Activated CD8-positive, alpha-beta T cell treated with anti-CD3 and anti-CD28 coated beads, Interleukin-2, amount 10 ng/mL, durations not matched to agents 7 days and 5 days (primary cell): Measurements from ENCODE around the gene UNC80. TPM values are rescaled to one million over a fixed set of nuclear protein-coding genes. Genes with fewer than 3 reads are reported as not detected.

Experiments
- ATAC-seq: fragments of 150-1000 bp; cut with Tn5 transposase; one replicate; pipeline ENCODE4 v1.10.0; 2021; ENCODE audit warnings: moderate library complexity
- CTCF ChIA-PET: fragments of 350-600 bp; sonication (Branson Sonifier 250); formaldehyde crosslinking; loops from one replicate; lab custom pipeline; 2021; ENCODE audit warnings: antibody characterized with exemption; lab: Charles Lee
- POLR2A ChIA-PET: fragments of 350-600 bp; sonication (Branson Sonifier 250); formaldehyde crosslinking; loops from one replicate; lab custom pipeline; 2021; ENCODE audit warnings: antibody characterized with exemption; lab: Charles Lee
- DNase-seq: peaks from one replicate; pipeline ENCODE4 v3.0.0-alpha.2; 2020
- H3K27ac Mint-ChIP-seq: one replicate; pipeline ENCODE4 v1.8.0; 2021; ENCODE audit warnings: mild to moderate bottlenecking, mixed read lengths
- H3K27me3 Mint-ChIP-seq: one replicate; pipeline ENCODE4 v1.8.0; 2021; ENCODE audit warnings: low read depth, mixed read lengths
- H3K36me3 Mint-ChIP-seq: one replicate; pipeline ENCODE4 v1.8.0; 2021; ENCODE audit warnings: low read depth, mixed read lengths
- H3K4me1 Mint-ChIP-seq: one replicate; pipeline ENCODE4 v1.8.0; 2021; ENCODE audit warnings: low read depth, mixed read lengths
- H3K4me3 Mint-ChIP-seq: one replicate; pipeline ENCODE4 v1.8.0; 2021; ENCODE audit warnings: mild to moderate bottlenecking, mixed read lengths
- H3K9me3 Mint-ChIP-seq: one replicate; pipeline ENCODE4 v1.8.0; 2022; ENCODE audit warnings: mixed read lengths; ENCODE audit not compliant: insufficient read depth
- total RNA-seq, 2 experiments: library from RNA; stranded (reverse); gene quantifications; one replicate each; pipeline ENCODE4 v1.2.3, GENCODE V29; 2021

UNC80 gene
- total RNA-seq, 2 experiments from 2014 or later: not detected

DNA sequence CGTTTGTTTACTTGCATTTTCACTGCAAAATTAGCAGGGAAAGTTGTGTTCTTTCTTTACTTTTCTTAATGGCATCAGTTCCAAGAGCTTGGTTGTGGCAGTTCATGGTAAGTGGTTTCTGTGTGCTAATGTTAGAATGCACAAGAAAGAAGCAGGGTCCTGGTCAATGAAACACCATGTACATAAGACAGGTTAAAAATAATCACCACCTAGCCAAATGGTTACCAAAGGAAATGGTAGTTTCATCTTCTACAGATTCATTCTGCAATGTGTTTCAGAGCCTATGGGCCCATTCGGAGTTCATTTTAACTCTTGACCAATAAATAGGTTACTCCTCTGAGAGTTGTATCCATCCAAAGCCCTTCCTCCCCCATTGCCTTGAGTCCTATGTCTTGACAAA is 212.7 kb downstream of the UNC80 start:
- no peak for DNase-seq
- H3K27ac Mint-ChIP-seq: no peak overlapping the region
- no peaks in the 10 kb centered on the region for H3K36me3 Mint-ChIP-seq
- H3K27me3 Mint-ChIP-seq: peaks cover 16% of the 10 kb centered on the region
- ATAC-seq: no peak
- H3K9me3 Mint-ChIP-seq: no peaks in the 10 kb centered on the region
- H3K4me1 Mint-ChIP-seq: no peaks in the 10 kb centered on the region
- CTCF ChIA-PET: interaction anchor here (1.6 kb wide), 1 partner anchor 211 kb away, joined by 7 read pairs; no protein-coding TSS in a partner anchor
- POLR2A ChIA-PET: interaction anchor here (0.6 kb wide), 1 partner anchor 14 kb away, joined by 3 read pairs; no protein-coding TSS in a partner anchor
- no peak overlapping the region for H3K4me3 Mint-ChIP-seq

DNA sequence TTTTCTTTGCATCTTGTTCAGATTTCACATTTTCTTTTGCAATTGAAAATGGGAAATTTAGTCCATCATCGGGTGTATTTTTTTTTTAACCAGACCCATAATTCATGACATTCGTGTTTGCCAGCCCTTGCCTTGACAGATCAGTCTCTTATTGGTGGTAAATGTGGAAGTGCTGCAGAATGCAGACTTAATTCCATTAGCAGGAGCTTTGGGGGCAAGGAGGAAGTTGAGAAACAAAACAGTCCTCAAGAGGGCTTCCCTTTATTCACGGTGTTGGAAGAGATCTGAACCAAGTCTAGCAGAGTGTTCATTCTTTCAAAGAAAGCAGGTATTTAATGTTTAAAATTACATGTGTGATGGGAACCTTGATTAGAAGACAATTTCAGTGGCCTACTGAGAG is 214.2 kb downstream of the UNC80 start:
- no peak for ATAC-seq
- ChIA-PET POLR2A (no interaction called here), CTCF (interaction anchor here (0.9 to 1.6 kb wide), 3 partner anchors 9 to 210 kb away, joined by 3 to 7 read pairs (median 4); no protein-coding TSS in a partner anchor)
- Mint-ChIP-seq H3K27ac (no peak overlapping the region), H3K4me1 (no peaks in the 10 kb centered on the region), H3K4me3 (no peak overlapping the region), H3K27me3 (peaks cover 22% of the 10 kb centered on the region), H3K9me3 (no peaks in the 10 kb centered on the region), H3K36me3 (no peaks in the 10 kb centered on the region)
- no peak for DNase-seq

DNA sequence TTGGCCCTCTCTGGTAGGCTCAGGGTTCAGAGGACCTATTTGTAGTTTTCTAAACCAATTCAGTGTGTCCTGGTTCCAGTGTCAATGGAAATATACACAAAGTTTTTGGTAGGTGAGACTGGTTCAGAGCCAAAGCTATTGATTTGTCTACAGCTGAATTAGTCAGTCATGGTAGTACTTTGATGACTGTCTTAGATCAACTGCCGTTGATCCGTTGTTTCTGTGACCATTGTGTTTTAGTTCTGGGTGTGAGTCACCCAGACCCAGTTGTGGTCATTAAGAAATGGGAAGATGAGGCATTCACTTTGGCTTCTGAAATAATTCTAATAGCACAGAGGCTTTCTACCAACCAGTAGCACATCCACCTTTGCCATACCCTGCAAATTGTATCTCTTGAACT is 214.8 kb downstream of the UNC80 start:
- no peak overlapping the region for H3K4me3 Mint-ChIP-seq
- H3K27me3 Mint-ChIP-seq: peaks cover 22% of the 10 kb centered on the region
- no peaks in the 10 kb centered on the region for H3K36me3 Mint-ChIP-seq
- DNase-seq (no peak), ATAC-seq (no peak)
- POLR2A ChIA-PET: no interaction called here
- no peaks in the 10 kb centered on the region for H3K9me3 Mint-ChIP-seq
- CTCF ChIA-PET: interaction anchor here (0.9 to 1.0 kb wide), 2 partner anchors 9 to 13 kb away, joined by 3 to 4 read pairs; no protein-coding TSS in a partner anchor
- no peaks in the 10 kb centered on the region for H3K4me1 Mint-ChIP-seq
- no peak overlapping the region for H3K27ac Mint-ChIP-seq

DNA sequence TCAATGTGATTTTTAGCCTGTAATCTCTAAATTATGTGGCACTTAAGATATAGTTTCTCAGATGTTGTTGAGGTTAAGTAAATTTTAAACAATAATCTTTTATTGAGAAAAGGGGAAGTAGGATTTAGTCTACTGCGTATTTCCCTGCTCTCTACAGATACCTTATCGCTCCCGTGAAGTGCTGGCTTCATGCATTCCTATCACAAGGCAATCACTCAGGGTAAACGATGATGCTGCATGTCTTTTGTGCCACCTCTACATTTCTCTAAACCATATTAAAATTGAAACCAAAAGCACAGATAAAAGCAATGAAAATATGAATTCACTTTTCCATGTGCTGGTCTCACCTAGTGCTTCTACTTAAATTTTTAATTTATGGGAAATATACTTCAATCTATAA is 216.4 kb downstream of the UNC80 start:
- ATAC-seq: no peak
- H3K36me3 Mint-ChIP-seq: no peaks in the 10 kb centered on the region
- CTCF ChIA-PET: no interaction called here
- POLR2A ChIA-PET: no interaction called here
- no peak for DNase-seq
- H3K27me3 Mint-ChIP-seq: peaks cover 17% of the 10 kb centered on the region
- H3K27ac Mint-ChIP-seq: no peak overlapping the region
- H3K4me1 Mint-ChIP-seq: no peaks in the 10 kb centered on the region
- no peak overlapping the region for H3K4me3 Mint-ChIP-seq
- no peaks in the 10 kb centered on the region for H3K9me3 Mint-ChIP-seq

DNA sequence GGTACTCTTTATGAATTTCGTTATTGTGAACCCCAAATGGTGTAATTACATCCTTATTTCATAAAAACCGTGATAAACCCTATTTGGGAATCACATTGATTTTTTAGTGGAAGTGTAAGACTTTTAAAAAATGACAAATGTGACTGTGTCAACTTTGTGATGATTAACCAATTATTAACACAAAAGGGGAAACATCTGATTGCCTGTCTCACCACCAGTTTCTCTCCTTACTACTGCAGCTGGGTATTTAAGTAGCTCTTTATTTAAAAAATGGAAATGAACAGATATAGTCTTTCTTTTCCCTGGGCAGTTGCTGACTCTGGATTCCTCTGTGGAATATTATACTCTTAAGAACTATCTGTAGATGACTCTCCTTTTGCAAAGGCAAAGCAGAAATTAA is 219.2 kb downstream of the UNC80 start:
- H3K4me1 Mint-ChIP-seq: no peaks in the 10 kb centered on the region
- DNase-seq (no peak), ATAC-seq (no peak)
- no peak overlapping the region for H3K4me3 Mint-ChIP-seq
- peaks cover 6% of the 10 kb centered on the region for H3K27me3 Mint-ChIP-seq
- CTCF ChIA-PET: interaction anchor here (0.7 to 1.3 kb wide), 2 partner anchors 11 to 208 kb away, joined by 4 read pairs; no protein-coding TSS in a partner anchor
- POLR2A ChIA-PET: no interaction called here
- H3K36me3 Mint-ChIP-seq: no peaks in the 10 kb centered on the region
- H3K9me3 Mint-ChIP-seq: no peaks in the 10 kb centered on the region
- no peak overlapping the region for H3K27ac Mint-ChIP-seq

DNA sequence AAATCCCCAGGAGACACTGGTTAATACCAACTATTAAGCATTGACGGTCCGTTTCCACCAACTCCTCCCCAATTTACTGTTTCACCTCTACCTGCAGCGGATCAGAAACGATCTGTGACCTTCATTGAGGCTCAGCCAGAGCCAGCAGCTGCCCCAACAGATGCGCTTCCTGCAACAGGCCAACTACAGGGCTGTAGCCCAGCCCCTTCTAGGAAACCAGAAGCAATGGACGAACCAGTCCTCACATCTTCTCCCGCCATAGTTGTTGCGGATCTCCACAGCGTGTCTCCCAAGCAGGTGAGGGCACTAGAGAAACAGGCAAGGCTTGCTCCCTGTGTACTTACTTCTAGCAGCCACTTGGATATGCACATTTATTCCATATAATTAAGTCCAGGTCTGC is 222.3 kb downstream of the UNC80 start:
- no peak overlapping the region for H3K27ac Mint-ChIP-seq
- CTCF ChIA-PET: no interaction called here
- no peaks in the 10 kb centered on the region for H3K4me1 Mint-ChIP-seq
- H3K36me3 Mint-ChIP-seq: no peaks in the 10 kb centered on the region
- H3K27me3 Mint-ChIP-seq: peaks cover 6% of the 10 kb centered on the region
- DNase-seq (no peak), ATAC-seq (no peak)
- POLR2A ChIA-PET: no interaction called here
- no peak overlapping the region for H3K4me3 Mint-ChIP-seq
- no peaks in the 10 kb centered on the region for H3K9me3 Mint-ChIP-seq

DNA sequence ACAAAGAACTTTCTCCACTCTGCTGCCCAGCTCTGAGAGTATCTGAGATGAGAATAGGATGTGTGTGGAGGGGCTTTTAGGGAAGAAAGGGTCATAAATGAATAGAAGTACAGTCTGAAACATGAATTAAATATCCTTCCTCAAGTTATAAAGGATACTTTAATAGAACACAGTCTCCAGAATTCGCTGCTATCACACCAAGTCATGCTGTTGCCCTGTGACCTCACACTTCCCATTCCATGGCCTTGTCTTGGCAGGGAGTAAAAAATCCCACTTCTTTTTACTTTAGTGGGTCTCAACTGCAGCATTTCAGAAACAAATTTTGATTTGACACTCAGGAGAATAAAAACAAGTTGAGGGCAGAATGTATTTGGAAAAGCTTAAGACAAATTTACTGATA is 227.0 kb downstream of the UNC80 start:
- no peak overlapping the region for H3K4me3 Mint-ChIP-seq
- no peaks in the 10 kb centered on the region for H3K27me3 Mint-ChIP-seq
- POLR2A ChIA-PET: no interaction called here
- H3K9me3 Mint-ChIP-seq: no peaks in the 10 kb centered on the region
- DNase-seq (no peak), ATAC-seq (no peak)
- H3K27ac Mint-ChIP-seq: no peak overlapping the region
- H3K4me1 Mint-ChIP-seq: peaks cover 18% of the 10 kb centered on the region
- CTCF ChIA-PET: interaction anchor here (0.8 to 2.0 kb wide), 3 partner anchors 11 to 200 kb away, joined by 3 to 6 read pairs (median 3); no protein-coding TSS in a partner anchor
- peaks cover 10% of the 10 kb centered on the region for H3K36me3 Mint-ChIP-seq

DNA sequence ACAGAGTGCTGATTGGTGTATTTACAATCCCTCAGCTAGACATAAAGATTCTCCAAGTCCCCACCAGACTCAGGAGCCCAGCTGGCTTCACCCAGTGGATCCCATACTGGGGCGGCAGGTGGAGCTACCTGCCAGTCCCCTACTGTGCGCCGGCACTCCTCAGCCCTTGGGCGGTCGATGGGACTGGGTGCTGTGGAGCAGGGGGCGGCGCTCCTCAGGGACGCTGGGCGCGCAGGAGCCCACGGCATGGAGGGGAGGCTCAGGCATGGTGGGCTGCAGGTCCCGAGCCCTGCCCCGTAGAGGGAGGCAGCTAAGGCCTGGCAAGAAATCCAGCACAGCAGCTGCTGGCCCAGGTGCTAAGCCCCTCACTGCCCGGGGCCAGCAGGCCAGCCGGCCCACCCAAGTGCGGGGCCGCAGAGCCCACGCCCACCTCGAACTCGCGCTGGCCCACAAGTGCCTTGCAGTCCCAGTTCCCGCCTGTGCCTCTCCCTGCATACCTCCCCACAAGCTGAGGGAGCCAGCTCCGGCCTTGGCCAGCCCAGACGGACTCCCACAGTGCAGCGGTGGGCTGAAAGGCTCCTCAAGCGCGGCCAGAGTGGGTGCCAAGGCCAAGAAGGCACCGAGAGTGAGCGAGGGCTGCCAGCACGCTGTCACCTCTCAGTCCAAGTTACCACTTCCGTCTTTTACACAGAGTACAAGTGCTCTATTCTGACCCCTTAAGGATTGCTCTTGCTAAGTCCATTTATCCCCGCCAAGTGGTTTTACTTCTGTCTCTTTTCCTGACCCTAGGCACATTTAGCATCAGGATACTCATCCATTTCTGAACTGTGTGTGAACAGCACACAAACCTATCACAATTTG is 229.1 kb downstream of the UNC80 start:
- Mint-ChIP-seq H3K4me3 (no peak overlapping the region), H3K9me3 (no peaks in the 10 kb centered on the region), H3K36me3 (peaks cover 24% of the 10 kb centered on the region), H3K27me3 (no peaks in the 10 kb centered on the region), H3K4me1 (peaks cover 38% of the 10 kb centered on the region), H3K27ac (no peak overlapping the region)
- no peak for DNase-seq
- ATAC-seq: no peak
- ChIA-PET POLR2A (interaction anchor here (0.6 kb wide), 1 partner anchor 14 kb away, joined by 3 read pairs; no protein-coding TSS in a partner anchor), CTCF (interaction anchor here (2.0 kb wide), 1 partner anchor 198 kb away, joined by 6 read pairs; no protein-coding TSS in a partner anchor)

DNA sequence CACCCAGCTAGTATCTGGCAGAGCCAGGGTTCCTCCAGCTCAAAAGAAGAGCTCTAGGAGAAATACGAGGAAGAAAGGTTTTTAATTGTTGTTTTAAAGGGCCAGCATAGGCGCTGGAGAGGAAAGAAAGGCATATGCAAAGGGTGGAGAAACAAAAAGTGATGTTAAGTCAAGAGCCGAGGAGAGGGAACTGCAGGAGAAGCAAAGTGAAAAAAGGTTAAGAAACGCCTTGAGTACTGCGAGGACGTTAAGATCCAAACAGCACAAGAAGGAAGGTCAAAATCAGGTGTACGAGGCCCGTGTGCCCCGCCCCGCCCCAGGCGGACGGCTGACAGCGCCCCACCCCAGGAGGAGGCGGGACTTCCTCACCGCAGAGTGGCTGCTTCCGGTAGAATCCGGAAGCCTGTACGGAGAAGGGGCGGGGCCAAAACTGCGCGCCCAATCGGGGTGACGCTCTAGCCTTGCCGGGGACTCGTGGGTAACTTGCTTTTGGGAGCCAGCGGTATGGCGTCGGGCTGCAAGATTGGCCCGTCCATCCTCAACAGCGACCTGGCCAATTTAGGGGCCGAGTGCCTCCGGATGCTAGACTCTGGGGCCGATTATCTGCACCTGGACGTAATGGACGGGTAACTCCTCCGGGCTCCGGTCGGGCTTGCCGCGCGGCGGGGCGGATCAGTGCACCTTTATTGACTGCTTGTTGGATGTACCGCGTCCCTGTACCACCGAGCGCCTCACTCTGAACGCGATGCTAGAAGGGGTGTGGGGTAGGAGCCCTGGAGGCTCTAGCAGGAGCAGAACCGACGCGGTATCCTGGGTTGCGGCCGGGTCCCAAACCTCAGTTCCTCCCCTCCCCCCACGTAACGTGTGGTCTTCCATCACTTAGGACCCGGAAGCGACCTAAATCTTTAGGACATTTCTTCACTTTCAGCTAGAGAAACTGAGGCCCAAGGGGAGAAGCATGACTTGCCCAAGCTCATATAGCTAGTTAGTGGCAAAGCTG is 230.8 kb downstream of the UNC80 start, which contains the start of gene RPE:
RPE (plus strand) TSS at position 481 of the 1,000 bp plus-strand sequence; CDS start at position 505, 24 bp downstream.
- Mint-ChIP-seq H3K4me3 (peak within 1 kb of the TSS; percentile 93), H3K27ac (peak within 1 kb of the TSS; percentile 89), H3K36me3 (peaks cover 34% of the 10 kb centered on the region), H3K9me3 (no peaks in the 10 kb centered on the region), H3K4me1 (peaks cover 51% of the 10 kb centered on the region), H3K27me3 (no peaks in the 10 kb centered on the region)
- POLR2A ChIA-PET: interaction anchor here (1.0 kb wide), 1 partner anchor 10 kb away, joined by 4 read pairs; no protein-coding TSS in a partner anchor
- CTCF ChIA-PET: interaction anchor here (0.8 to 1.7 kb wide), 2 partner anchors 10 to 41 kb away, joined by 3 to 4 read pairs; no protein-coding TSS in a partner anchor
- peak; percentile 98 for DNase-seq
- ATAC-seq: peak; percentile 97

DNA sequence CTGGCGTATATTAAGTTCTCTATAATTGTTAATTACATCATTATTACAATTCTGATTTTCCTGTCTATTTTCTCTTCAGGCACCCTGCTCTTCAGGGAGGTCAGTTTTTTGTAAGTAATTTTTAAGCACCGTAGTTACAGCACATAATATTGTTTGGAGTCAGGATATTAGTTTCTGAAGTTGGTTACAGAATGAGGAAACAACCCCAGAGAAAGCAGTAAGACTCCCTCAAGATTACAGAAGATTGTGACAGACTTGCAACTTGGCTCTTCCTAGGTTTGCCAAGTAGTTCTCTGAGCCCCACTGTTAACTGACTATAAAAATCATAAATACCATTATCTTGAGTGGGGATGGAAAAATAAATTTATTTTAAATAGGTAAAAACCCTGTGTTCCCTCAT is 231.7 kb downstream of the UNC80 start:
- CTCF ChIA-PET: interaction anchor here (0.8 to 1.7 kb wide), 2 partner anchors 10 to 42 kb away, joined by 3 to 4 read pairs; no protein-coding TSS in a partner anchor
- Mint-ChIP-seq H3K9me3 (no peaks in the 10 kb centered on the region), H3K27me3 (no peaks in the 10 kb centered on the region), H3K27ac (peak overlapping the region; percentile 89), H3K4me3 (peak overlapping the region; percentile 93), H3K4me1 (peaks cover 57% of the 10 kb centered on the region), H3K36me3 (peaks cover 41% of the 10 kb centered on the region)
- POLR2A ChIA-PET: interaction anchor here (1.0 kb wide), 1 partner anchor 9 kb away, joined by 4 read pairs; no protein-coding TSS in a partner anchor
- ATAC-seq (no peak), DNase-seq (no peak)

DNA sequence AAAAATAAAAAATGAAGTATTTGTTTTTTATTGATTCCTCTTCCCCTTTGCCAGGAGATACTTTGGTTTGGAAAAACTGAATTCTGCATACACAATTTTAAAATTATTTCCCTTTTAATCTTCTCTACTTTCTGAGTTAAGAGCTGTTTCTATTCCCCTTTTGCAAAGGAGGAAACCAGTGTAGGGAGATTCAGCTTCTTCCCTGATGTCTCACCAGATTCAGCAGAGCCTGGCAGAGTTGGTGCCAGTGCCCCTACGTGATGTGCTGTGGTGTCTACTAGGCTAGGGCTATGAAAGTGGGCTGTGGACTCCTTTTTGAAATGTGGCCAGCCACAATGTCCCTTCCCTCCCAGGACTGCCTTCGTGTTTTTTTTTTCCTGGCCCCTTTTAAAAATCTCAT is 233.2 kb downstream of the UNC80 start:
- no peak for ATAC-seq
- Mint-ChIP-seq H3K4me1 (peaks cover 52% of the 10 kb centered on the region), H3K4me3 (no peak overlapping the region), H3K27me3 (no peaks in the 10 kb centered on the region), H3K36me3 (peaks cover 46% of the 10 kb centered on the region), H3K9me3 (no peaks in the 10 kb centered on the region), H3K27ac (peak overlapping the region; percentile 41)
- DNase-seq: no peak
- ChIA-PET POLR2A (no interaction called here), CTCF (interaction anchor here (0.7 kb wide), 1 partner anchor 28 kb away, joined by 3 read pairs; no protein-coding TSS in a partner anchor)
